ENCODE results near the gene GPC6.

Gene GPC6

DNA sequence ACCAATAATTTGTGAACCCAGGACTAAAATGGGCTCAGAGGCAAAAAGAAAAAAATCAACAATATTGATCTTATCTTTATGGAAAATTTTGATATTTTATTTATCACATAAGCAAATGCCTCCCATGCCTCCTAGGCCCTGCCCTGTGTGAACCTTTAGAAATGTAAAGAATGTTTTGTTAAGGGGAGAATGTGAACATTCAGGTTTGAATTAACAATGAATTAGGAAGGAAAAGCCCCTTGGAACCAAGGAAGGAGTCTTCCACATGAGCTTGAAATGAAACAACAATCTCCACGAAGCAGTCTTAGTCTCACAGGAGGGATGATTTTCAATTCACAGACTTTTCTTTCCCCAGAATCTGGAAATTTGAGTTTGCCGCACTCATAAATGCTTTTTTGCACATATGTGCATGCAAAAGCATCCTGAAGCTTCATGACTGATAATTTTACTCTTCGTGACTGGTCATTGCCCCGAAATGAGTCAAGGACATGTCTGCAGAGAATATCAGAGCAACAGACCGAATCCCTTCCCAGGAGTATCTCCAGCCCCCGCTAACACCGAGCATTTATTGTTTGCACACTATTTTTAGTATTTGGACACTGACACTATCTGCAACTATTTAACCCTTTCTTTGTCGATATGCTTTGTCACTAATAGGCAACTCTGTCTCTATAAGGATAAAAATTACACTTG lies 1117.7 kb downstream of the GPC6 start:
- DNase-seq = no peak

DNA sequence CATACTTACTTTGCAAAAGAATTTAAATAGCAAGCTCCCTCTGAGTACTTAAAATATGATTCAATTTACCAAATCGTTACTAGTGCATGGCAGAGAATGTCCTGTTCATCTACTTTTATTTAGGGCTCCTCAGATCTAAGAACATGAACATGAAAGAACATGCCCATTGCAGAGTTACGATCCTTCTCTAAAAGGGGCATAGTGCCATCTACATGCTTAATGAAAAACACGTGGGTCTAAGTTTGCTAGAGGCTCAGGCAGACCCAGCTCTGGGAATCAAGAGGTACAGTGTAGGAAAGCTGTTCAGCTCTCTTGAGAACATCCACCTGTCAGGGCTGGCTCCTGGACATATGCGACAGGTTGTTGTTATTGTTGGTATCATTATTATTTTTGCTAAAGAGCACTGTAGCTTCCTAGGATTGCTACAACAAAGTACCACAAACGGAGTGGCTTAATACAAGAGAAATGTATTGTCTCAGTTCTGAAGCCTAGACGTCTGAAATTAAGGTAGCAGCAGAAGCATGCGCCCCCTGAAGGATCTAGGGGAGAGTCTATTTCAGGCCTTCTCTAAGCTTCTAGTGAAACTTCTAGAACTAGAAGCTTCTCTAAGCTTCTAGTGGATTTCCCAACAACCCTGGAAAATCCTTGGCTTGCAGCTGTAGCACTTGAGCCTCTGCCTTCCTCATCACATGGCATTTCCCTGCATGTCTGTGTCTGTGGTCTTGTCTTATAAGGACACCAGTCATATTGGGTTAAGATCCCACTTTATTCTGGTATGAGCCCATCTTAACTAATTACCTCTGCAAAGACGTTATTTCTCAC lies 1119.0 kb downstream of the GPC6 start:
- peak; percentile 83 for DNase-seq

DNA sequence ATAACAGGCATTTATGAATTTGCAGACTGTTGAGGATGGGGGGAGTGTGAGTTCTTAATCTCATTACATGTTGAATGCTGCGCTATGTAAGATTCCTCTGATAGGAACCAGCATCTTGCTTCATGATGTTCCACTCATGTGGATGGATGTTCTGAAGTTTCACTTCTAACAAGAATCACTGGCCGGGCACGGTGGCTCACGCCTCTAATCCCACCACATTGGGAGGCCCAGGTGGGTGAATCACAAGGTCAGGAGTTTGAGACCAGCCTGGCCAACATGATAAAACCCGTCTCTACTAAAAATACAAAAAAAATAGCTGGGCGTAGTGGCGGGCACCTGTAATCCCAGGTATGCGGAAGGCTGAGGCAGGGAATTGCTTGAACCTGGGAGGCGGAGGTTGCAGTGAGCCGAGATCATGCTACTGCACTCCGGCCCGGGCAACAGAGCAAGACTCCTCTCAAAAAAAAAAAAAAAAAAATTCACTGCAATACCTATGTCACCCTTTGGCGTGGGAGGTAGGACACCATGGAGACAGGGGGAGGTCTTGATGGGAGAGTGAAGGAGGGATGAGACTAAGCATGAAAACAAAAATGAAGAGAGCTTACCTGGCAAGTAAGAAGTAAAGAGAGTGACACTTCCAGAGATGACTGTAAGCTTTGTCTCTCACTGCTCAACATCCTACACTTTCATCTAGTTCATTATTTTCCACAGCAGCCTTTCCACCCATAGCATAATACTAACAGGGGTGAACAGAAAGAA lies 1119.8 kb downstream of the GPC6 start:
- DNase-seq = no peak

DNA sequence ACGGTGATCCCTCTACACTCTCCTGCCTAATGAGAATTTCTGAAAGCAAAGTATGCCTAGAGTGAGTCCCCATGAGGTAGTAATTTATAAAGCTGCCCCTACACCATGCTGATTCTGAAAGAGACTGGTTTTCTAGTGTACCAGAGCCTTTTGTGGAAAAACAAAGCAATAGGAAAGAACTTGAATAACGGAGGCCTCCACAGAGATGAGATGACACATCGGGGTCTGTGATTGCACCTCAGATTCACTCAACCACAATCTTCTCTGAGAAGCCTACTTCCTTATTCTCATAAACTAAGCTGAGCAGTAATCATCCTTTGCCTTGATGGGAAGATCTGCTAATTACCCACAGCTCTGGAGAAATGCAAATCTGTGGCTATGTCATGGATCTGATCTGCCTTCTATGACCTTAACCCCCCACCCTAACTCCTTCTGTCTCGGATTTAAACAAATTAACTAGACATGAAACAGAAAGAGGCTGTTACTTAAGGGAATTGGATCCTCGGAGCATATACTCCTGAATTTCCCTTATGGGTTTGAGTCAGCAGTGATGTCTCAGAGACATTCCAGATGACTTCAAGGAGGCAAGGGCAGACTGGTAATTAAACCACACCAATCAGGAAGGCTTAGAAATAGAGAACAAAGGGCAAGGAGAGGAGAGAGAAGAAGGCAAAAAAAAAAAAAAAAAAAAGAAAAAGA lies 1124.8 kb downstream of the GPC6 start:
- no peak for DNase-seq

DNA sequence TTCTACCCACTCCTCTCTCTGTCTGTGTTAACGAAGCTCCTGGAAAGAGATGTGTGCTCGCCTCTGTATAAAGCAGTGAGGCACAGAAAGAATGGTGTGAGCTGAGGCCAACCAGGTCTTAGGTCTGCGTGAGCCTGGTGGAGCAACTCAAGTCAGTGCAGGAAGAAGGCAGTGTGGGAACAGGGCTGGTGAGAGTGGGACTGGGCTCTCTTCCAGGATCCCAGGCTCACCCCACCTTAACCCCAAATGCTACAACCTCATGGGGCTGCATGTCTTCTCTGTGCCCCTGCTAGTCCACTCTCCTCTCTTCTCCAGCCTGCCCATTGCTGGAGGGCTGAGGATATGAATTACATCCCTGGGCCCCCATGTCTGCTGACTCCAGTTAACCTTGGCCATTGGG lies 1125.5 kb downstream of the GPC6 start:
- DNase-seq = no peak

DNA sequence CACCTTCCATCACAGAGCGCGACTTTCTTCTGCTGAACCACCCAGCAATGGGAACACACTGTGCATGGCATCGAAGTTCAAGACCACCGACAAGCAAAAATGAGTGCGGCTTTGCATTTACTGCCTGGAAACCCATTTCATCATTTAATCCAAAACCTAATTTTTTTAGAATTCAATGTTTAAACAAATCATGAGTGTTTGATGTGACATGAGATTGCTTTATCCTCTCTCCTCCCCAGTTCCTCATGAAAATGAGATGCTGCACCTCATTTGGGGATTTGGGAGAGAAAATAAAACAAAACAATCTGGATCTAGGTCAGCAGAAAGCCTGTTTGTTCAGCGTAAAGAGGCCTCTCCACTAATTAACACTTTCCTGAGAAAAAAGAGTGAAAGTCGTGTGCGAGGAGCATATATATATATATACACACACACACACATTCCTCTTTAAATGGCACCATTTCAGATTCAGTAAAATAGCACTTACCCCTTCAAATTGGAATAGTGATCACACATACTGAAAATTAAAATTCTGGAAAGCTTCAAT lies 1126.6 kb downstream of the GPC6 start:
- no peak for DNase-seq

DNA sequence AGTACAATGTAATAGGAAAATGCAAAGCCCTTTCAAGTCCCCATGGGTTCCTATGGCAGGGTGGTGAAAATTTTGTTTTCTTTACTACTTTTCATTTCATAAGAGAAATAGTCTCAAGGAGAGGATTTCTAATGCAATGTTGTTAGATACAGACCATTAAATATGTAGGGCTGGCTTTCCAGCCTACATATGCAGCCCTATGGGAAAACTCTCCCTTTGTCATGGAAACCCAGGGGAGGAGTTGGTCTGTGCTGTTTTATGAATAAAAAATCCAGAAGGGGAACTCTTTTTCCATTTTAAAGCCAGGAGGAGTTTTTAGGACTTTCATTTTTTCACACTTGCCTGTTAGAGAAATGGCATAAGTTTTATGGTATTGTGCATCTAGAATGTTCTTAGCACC lies 1133.3 kb downstream of the GPC6 start:
- DNase-seq = no peak

DNA sequence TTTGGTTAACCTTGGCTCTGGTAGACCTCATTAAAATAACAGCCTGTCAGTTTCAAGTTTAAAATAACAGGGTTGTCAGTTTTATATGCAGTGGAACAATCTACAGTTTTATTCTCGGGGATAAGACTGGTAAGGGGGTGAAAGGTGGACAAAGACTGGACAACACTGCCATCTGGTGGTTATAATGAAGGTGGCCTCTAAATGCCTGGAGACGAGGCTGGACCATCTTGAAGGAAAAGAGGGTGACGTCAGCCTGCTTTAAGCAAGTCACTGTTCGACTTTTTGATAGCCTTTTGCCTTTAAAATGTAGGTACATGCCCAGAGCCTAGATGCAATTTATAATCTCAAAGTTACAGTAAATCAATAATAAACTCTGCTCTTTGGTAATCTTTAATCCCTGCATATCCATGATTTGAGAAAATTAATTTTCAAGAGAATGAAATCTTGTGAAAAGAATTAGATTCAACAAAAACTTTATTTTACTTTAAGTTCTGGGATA lies 1135.9 kb downstream of the GPC6 start:
- peak; percentile 91 for DNase-seq

DNA sequence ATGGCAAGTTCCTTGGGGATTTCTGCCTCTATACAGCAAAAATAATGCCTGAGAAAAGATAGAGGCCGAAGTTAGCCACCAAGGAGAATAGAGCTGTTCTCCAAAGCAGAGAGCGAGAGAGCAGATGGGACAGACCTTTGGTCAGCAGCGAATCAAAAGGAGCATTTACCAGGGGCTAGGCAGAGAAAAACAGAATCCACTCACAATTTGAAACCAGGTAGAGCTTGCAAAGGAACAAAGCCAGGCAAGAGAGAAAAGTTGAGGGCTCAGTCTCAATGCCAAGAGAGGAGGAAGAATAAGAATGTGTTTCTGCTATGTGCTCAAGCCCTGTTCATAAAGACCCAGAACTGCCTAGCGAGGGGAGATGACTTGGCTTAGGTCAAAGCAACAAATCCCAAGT lies 1140.1 kb downstream of the GPC6 start:
- no peak for DNase-seq

DNA sequence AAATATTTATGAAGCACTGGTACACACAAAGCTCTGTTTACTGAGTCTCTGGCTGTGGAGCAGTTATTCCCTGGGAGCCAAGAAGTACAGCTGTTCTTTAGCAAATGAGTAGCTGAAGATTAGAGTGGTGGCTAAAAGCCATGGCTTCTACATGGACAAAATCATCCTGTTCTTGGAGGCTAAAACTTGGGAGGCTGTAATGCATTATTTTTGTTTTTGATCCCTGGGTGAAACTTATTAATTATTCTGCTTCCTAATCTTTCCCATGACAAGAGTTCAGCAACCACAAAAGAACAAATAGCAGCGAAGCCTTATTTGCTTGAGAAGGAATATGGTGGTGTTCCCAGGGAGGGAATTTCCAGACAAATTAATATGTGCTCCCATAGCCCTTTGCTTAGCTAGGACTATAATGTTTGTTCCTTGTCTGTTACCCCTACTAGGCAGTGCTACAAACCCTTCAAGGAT lies 1143.4 kb downstream of the GPC6 start:
- peak; percentile 18 for DNase-seq

DNA sequence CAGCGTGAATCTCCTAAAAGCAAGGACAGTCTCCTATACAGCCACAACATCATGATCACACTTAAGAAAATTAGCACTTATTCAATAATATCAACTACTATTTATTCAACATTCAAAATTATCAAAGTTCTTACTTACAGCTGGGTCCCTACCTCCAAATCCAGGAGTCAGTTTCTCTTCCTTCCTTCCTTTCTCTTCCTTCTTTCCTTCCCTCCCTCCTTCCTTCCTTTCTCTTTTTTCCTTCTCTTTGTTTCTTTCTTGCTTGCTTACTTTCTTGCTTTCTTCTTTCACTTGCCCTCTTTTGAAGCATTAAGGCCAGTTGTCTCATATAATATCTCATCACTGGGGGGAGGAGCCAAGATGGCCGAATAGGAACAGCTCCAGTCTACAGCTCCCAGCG lies 1145.2 kb downstream of the GPC6 start:
- DNase-seq = no peak

DNA sequence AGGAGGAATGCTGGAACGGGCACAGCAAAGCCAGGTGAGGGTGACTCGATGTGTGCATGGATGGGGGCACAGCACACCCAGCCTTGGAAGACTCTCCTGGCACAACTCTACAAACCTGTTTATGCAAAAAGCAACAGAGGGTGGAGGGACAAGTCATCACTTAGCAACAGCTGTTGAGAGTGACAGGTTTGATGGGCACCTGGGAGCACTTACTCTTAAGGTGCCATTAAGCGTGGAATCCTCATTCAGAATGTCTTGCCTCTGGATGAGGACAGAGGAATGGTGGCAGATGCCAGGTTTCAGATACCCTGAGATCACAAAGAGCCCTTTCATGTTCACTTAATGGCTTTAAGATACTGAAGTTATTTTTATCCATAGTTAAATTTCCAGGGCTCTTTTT lies 1155.9 kb downstream of the GPC6 start:
- peak; percentile 88 for DNase-seq

DNA sequence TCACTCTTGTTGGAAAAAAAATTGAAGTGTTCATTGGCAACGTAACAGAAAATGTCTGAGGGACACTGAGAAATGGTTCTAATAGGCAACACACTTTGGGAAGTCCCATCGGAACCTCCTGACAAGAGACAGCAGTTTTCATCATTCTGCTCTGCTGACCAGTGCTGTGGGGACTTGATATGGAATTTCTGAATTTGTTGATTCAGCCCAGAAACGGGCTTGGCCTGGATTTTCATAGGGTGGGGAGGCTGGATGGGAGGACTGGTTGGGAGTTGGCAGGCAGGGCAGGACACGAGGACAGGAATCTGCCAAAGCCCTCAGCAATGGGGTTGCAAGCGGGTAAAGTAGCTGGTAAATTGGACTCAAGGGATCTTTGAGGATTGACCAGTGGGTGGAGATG lies 1156.4 kb downstream of the GPC6 start:
- DNase-seq = no peak

DNA sequence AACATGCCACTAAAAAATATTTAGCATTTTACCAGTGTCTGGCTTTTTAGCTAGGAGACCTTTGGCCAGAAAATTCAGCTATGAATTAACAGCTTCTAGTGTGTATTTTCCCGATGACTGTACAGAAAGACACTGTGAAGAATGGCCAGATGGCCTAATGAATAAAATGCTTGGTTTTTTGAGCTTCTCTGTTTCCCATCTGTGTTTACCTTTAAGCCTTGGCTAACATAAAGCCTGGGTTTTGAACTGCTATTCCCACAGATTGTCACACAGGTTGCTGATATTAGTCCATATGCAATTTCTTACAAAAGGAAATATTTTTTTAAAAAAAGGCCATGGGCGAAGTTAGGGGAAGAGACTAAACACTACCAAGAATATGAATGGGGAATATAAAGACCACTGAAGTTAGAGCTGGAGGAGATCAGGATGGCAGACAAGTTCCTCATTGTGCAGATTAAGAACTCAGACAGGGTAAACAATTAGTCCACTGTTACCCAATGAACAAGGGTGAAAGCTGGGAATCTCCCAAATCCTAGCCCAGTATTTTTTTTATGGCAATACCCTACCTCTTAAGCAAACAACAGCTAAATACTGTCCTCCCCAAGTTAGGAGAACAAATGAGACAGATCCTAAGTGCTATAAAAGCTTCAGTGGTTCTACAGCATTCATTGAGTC lies 1157.8 kb downstream of the GPC6 start:
- DNase-seq = peak; percentile 84

DNA sequence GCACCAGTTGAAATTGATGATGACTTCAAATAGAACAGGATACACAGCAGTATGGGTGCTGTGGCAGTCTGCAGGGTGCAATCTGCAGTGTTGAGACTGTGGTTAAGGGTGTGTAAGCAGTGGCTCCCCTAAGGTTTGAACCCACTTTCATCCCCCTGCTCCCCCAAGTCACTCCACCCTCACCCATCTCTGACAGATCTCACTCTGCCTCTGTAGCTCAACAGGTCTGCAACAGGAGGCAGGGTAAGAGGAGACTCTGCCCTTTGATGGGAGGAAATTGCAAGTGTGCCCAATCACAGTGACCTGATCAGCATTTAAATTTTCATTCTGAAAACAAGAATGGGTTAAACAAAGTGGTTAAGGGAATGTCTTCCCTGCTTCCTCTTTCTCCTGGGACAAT lies 1160.4 kb downstream of the GPC6 start:
- no peak for DNase-seq

DNA sequence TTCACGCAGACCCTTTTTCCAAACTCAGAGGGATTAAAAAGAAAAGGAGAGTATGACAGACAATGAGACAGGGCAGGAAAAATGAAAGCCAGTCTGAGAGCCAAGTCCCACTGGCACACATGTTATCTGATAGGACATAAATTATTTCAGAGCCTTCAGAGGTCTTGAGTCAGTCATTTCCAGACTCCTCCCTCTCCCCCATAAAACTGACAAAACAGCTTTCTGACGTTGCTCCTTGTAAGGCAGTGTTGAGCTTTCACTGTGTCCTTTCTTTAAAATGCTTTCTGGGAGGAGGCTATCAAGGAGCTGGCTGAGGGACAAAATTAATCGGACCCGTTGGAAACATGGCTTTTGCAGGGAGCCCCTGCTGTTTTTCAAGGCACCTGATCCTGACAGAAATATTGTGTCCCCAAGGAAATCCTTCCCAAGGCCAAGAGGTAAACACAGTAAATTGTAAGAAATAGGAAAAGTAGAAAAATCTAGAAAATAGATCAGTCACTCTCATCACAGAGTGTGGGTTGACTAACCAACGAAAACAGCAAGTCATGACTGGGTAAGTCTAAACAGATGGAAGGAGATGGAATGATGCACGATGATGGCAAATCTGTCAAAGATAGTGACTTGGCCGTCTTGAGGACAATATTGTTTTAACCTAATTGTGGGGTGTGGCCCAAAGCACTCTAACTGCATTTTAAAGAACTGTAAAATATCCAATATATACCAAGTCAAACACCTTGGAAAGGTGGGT lies 1163.2 kb downstream of the GPC6 start:
- DNase-seq = peak; percentile 40

DNA sequence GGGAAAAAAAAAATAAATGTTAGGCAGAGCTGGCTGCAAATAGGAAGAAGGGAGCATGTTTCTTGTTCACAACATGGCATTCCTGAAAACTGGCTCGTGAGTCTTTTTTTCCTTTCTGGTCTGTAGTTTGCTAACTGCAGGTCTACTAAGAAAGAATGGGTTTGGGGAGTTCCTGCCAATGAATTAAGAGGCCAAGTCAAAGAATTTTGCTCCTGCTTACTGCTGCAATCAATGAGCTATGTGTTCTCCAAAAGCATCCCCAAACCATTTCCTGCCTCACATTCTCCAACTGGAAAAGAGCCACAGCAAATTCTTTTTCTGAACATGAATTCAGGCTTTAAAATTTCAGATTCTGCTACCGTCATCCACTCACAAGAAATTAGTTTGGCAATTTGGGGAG lies 1164.3 kb downstream of the GPC6 start:
- no peak for DNase-seq

DNA sequence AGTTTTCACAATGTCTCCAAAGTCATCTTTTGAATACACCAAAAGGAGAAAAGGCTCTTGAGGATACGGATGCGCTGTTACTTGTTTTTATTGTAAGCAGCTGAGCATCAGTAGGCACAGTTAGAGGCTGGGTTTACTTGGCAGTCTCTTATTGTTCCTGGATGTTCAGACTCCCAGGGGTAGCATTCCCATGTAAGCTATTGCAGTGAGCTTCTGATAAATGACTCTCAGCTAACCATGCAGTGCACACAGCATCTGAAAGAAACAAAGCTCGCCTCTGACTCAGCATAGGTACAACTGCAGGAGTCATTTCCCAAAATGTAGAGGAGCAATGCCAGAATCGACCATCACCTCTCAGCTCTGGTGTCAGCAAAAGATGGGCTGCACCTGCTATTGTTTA lies 1168.1 kb downstream of the GPC6 start:
- peak; percentile 24 for DNase-seq

DNA sequence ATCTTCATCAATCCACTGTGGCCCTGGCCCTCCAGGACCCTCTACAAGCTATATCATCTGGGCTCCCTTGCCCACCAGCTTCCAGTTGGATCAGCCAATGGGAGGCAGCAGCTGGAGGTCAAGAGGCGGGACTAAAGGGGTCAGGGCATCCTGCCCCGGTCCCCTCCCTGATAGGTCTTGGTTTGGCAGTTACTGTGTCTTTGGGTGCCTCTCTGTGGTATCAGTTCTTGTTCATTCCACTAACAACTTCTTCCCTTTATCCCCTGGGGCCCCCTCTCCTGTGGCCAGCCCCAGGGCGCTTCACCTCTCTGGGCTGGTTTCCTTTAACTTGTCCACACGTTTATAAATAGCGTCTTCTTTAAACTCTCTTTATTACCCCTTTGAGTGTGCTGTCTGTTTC lies 1169.3 kb downstream of the GPC6 start:
- no peak for DNase-seq

DNA sequence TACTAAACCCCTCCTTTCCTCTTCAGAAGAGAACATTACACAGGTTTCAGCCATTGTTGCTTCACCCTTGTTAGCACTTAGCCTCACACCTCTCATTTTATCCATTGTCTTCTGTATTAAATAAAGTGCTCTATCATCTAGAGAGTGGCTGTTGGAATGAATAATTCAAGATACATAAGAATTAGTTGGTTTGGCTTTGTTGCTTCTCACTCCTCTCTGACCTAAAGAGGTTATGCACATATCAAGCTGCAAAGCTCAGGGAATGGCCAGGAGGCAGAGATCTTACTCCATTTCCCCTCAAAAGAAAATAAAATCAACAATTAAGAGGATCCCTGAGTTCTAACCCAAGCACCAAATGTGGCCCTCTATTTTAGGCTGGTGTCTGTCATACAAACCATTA lies 1173.2 kb downstream of the GPC6 start:
- DNase-seq = no peak

DNA sequence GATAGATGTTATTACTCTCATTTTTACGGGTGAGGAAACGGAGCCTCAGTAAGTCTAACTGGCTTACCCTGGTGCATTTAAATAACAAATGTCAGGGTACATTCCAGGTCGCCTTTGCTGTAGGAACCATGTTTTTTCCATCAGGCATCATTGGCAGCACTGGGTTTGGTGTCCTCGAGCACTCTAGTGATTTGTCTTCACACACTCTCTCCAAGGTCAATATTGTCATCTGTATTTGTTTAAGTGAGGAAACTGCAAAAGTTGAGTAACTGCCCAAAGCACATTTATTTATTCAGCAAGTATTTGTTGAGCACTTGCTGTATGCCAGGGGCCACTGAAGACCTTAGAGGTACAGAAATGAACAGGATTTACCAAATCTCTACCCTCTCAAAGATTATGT lies 1174.3 kb downstream of the GPC6 start:
- no peak for DNase-seq

Data from NCI-H2171 treated with DMSO at 0.1 percent for 48 hours (cell line).